GF-D8 (cell line): ENCODE results near the gene BLTP2.
A peak's percentile ranks its signal among the peaks of the same experiment; 100 is the strongest.
"Not testable (repeated sequence)": the region's sequence is repeated elsewhere in the genome, so short reads cannot be mapped to it uniquely, and the experiment has no call there.

Experiments used
- DNase-seq: peaks from one replicate; lab custom pipeline; 2025; lab: John Stamatoyannopoulos, UW

Gene BLTP2

DNA sequence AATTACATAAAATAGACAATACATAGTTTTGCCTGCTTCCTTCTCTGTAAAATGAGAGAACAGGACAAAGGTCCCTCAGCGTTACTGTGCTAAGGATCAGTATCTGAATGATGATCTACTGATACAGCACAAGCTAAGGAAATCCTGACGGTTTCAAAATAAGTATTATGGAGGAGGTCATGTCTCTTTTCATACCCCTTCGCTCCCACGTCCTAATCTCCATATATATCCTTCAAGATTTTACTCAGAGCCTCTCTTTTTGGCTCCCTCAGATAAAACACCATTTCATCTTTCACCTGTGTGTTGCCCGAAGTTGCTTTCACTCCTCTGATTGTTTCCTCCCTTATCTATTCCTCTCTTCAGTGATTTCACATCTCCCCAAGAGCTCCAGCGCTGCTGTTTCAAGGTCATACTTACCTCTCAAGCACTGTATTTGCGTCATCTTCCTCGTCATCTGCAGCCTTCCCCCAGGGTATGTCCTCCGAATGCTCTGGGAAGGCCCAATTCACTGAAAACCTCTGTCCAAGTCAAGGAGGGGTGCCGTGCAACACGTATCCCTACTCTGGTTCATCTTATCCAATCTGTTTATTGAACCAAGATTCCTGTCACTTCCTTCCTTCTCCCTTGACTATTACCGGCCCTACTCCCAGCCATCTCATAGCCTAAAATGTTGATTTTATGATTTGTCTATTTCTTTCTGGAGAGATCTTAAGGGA, 1.2 kb upstream of the BLTP2 start:
- DNase-seq, result no peak

DNA sequence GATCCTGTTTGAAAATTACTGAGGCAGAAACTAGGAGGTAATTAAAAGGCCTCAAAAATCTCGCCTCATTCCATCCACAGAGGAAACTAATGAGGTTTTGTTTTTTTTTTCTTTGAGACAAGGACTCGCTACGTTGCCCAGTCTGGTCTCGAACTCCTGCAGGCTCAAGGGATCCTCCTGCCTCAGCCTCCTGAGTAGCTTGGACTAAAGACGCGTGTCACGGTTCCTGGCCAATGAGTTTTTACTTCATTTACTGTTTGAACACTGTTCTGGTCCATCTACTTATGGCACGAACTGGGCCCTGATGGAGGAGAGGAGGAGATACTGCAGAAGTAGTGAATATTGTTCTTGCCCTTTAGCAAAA, 600 bp upstream of the BLTP2 start:
- DNase-seq, result no peak

DNA sequence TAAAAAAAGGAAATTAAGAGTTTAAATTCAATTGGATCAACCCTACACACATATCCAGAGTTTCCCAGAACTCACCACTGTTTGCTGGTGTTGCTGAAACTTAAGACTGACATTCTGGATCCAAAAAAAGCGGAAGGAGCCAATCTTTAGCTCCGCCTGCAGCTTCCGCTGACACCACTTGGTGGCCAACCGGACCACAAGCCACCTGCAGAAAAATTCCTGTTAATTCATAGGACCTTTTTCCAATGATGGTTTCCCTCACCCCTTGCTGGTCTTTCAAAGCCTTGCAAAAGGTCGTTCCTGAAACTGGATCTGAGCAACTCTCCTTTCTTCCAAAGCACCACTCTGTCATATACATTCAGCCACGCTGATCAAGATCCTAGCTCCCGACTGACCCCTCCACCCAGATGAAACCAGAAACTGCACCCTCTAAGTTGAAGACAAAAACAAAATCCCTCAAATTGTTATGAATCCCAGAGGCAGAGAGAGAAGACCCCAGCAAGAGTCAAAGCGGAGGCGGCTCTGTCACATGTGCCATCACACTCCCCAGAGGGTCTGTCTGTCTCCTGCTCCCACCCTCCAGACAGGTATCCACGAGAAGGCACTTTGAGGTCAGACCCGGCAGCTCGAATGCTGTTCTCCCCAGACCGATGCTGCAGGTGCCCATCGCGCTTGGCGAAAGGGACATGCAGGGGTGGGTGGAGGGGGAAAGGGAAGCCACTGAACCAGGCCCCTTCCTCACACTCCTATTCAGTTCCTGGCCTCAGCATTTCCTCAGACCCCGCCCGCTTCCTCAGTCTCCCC, 773 bp downstream of the BLTP2 start:
- peak; percentile 10 for DNase-seq

DNA sequence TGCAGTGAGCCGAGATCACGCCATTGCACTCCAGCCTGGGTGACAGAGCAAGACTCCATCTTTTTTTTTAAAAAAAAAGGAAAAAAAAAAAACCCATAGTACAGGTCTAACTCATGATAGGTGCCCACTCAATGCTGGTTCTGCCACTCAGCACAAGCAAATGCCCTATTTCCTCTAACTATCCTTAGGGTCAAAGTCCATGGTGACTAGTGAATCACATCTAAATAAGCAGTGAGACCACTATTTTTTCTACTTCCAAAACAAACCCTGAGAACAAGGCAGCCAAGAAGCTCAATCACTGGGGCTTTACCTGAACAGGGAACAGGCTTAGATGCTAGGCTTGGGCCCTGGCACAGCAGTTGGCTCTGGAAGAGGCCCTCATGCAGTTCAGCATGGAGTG, 3.4 kb downstream of the BLTP2 start:
- no peak for DNase-seq

DNA sequence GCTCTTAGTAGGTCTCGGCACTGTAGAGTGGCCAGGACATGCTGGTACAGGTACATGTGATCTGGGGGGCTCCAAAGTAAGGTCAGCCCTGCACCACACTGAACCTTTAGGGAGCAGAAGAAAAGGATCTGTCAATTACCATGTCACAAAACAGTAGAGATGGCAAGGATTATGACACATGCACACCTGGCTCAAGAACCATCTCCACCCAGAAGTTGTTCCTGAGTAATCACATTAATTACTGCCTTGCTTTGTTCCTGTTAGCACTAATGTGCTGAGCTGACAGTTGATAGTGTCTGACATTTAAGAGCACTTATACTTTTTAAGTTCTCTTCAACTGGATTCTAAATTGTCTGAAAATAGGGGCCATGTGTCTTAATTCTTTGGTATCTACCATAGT, 9.5 kb downstream of the BLTP2 start:
- DNase-seq, result no peak

DNA sequence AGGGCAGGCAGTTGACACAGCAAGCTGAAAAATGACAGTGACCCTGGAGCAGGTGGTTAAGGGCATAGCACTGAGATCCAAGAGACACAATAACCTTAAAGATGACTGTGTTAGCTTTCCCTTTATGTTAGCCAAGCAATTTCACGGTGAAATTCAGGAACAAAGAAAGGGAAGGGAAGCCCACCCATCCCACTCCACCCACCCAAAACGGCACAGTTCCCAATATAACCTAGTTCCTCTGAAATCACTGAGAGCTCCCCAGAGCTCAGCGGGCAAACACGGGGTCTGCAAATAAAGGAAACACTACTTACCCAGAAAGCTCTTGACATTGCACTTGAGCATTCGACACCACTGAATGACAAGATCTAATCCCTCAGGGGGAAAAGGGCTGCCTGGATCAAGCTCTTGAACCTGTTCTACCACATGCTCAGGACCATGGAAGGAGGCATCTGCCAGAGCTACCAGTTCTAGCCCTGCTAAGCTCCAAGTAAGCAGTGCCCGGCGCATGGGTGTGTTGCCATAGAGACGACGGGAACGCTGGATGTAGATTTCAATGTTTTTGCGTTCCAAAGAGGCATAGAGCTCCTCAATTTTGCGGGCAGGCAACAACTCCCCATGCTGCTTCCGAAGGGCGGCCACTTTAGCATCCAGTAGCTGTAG, 10.6 kb downstream of the BLTP2 start:
- DNase-seq, result no peak

DNA sequence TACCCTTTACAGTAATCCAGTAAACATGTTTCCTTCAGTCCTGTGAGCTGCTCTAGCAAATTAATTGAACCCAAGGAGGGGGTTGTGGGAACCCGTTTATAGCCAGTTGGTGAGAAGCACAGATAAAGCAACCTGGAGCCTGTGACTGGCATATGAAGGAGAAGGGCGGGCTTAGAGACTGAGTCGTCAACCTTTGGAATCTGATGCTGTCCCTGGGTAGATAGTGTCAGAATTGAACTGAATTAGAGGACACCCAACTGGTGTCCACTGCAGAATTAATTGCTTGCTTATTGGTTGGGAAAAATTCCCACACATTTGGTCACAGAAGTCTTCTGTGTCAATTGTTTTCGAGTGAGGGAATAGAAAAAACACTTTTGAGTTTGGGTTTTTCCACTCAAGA, 18.1 kb downstream of the BLTP2 start:
- DNase-seq, result no peak

DNA sequence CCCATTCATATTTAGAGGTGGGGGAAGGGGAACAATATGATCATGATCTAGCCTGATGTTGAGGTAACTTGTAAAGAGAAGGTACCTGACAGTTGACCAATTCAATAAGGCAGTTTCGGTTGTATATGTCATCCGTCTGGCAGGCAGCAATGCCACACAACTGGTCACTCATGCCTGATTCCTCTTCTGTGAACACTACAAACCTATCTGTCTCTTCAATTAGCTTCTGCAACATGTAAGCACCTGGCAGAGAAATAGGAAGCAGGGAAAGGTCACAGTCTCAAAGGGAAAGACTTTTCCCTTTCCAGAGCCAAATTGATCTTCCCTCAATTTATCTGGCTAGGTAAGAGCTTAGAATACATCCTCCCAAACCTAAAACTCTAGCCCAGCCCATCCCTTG, 20.8 kb downstream of the BLTP2 start:
- DNase-seq, result no peak

DNA sequence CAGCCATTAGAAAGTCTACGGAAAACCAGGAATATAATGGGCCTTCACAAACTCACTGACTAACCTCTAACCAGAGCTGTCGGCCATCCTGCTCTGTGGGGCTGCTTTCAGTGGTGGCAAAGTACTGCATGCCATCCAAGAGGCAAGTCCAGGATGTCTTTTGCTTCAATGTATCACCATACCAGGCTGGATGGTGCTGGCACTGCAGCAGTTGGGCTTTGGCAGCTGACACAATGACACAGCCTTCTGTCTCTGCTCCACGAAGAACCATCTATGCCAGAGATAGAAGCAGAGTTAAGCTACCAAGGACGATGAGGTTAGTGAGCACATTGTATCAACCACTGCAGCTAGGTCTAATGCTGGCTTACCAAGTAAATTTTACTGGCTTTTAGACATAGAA, 21.3 kb downstream of the BLTP2 start:
- DNase-seq, result no peak

DNA sequence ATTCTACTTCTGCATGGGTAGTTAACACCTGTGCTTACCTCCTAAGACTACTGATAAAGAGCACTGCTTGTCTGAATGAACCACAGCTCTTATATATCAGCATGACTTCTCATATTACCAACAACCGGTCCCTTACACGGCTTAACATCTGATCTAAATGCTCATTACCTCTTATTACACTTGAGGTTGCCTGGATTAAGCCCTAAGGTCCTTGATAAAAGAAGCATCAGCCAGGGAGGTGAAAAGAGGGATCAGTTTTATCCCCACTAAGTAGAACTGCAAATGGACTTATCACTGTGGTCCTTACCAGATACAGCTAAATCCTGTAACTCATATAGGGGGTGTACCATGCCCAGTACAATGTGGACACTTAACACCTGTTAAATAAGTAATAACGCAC, 22.8 kb downstream of the BLTP2 start:
- no peak for DNase-seq

DNA sequence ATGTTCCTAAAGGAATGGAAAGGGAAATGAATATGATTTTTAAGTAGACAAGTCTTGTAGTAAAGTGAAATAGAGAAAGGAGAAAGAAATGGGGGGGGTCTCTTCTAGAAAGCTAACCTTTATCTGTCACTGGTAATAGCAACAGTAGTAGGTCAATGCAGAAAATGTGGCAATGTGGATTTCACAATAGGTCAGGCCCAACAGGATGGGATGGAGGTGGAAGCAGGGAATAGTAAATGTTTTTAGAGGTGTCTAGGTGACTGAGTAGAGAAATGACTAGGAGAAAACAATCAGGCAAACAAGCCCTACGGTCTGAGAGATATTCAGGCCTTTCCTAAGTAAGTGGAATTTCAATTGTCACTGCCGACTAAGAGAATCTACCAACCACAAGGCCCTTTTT, 24.9 kb downstream of the BLTP2 start:
- DNase-seq, result no peak

DNA sequence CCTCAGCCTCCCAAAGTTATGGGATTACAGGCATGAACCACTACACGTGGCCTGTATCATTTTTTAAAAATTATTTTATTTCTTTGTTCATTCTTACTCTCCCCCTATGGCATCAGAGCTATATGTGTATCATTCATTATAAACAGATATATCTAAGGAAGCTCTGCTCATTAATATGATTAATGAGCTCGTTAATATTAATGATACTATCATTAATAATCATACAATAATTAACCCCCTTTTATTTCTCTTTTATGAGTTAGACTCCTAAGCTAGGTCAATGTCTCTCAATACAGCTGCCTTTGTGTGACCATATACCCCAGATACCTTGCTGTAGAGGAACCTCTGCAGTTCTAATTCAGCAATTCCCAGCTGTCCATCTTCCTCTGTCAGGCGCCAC, 26.5 kb downstream of the BLTP2 start:
- DNase-seq, result no peak

DNA sequence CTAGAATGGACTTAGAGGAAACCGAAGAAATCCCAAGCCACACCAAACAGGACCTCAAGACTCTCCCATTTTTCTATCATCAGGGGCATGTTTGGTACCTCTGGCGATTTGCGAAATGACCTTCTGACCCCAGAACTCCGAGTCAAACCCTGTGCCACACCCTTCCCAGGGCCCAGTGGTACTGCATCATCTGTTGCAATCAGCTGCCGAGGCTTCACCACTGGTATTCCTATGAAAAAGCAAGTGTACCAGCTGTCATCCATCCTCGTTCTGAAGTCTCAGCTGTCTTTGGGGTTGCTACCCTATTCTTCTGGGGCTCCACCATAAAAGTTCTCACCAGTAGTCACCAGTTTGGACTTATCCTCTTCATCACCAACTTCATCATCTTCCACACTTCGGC, 28.7 kb downstream of the BLTP2 start:
- DNase-seq, result no peak

DNA sequence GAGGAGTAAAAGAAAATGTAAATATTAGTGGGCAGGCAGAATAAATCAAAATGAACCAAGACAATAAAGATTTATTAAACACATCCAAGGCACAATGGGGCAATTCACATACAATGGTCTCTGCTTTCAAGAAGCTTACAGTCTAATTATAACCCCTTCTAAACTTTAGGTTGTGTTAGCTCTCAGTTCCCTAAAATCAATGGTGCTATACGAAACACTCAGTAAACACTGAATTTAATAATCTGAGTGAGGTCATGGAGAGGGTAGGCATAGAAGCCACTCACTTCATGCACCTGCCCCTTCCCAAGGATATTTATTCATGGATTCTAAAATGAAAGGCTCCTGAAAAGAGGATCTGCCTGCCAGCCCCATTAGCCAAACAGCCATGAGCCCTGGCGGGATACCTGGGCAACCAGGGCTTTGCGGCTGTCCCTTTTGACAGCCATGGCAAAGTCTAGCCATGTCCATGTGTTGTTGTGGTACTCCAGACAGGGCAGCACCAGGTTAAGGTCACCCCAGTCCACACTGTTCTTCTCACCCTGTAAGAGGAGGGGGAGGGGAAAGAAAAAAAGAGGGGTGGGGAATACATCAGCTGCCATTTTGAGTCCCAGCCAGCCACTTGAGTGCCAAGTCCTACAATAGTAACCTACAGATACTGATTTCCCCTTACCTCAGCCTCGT, 29.6 kb downstream of the BLTP2 start:
- DNase-seq, result no peak

DNA sequence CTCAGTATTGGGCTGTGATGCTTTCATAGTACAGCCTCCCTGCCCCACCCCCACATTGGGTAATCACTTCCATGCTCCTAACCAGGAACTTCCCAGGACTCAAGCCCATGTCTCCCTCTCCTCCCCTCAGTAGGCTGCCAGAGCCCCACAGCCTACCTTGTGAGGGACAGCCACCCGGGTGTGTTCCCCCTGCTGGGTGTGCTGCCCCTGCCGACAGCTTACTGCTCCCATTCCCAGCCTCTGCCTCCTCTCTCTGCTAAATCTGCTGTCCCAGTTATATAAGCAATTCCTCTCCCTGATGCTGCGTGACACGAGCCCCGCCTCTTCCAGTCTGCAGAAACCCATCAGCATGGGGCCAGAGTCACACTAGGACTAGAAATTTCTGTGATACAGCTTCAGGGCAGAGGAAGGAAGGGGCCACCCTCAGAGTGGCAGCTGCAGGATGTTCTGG, 31.0 kb downstream of the BLTP2 start, which contains the start of gene RSKR:
TSS of gene RSKR (minus strand) at position 255 of the 451 bp plus-strand sequence. CDS start at position 231, 24 bp downstream.
- DNase-seq, result no peak

DNA sequence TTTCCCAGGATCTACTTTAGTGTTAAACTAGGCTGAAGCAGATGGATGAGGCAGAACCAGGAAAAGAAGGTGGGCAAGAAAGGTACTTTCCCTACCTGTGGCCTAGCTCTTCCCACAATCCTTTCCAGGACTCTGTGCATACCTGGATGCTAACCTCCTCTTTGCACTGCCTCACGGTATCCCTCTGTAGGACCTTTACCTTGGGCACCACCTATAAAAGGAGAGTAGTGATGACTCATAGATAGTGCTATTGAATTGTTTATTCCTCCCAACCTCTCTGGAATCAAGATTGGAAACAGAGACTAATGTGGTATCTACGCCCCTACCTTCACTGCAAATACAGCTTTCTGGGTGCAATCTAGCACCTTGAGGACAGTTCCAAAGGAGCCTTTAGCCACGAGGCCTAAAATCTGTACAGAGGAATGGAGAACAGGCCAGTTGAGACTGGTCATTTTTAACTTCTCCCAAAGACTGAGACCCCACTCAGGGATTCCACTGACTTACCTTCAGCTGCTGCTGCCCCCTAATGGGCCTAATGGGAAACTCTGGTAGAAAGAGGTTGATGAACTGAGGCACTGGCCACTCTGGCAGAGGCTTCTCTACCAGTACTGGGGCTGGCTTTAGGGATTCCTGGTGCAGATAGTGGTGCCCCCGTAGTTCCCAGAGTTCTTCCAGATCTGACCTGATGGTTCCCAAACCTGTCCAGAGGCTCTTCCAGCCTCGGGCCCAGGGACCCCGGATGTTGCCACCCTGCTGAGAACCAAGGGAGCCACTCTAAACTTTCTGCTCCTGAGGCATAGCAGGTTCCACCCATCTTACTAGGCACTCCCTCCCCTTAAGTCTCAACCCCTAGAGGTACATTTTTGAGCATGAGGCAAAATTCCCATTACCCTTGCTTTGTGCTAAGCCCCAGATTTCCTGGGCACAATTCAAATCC, 31.8 kb downstream of the BLTP2 start:
- no peak for DNase-seq

DNA sequence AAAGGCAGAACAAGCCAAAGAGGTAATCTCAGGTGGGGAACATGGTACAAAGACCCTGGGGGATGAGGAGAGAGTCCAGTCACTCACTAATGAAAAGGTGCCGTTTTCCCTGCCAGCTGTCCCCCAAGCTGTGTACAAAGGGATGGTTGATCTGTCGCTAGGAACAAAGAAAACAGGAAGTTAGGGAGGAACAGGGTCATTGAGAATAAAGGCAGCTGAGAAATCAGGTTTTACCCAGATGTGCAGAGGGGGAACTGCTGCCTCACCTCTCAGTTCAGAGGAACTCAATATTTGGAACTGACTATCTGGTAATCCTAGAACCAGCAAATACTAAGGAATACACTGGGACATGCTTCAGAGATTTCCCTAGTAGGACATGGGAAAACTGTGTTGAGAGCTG, 32.4 kb downstream of the BLTP2 start:
- DNase-seq, result no peak

DNA sequence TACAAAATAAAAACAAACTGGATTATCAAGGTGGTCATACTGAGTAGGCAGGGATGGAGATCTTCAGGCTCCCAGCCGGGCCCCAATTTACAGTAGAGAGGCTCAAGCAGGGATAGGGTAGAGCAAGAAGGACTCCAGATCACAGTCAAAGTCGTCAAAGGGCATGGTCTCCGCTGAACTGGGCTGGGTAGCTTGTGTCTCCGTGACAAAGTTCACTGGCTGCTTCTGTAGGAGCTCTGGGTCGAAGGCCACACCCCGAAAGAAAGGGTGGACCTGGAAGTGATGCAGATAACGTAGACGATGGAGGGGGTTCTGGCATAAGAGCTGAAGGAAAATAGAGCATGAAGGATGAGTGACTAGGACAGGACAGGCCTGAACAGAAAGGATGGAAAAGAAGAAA, 34.6 kb downstream of the BLTP2 start:
- DNase-seq, result no peak

DNA sequence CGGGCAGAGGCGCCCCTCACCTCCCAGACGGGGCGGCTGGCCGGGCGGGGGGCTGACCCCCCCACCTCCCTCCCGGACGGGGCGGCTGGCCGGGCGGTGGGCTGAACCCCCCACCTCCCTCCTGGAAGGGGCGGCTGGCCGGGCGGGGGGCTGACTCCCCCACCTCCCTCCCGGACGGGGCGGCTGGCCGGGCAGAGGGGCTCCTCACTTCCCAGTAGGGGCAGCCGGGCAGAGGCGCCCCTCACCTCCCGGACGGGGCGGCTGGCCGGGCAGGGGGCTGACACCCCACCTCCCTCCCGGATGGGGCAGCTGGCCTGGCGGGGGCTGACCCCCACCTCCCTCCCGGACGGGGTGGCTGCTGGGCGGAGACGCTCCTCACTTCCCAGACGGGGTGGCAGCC, 40.9 kb downstream of the BLTP2 start:
- DNase-seq, result not testable (repeated sequence)

DNA sequence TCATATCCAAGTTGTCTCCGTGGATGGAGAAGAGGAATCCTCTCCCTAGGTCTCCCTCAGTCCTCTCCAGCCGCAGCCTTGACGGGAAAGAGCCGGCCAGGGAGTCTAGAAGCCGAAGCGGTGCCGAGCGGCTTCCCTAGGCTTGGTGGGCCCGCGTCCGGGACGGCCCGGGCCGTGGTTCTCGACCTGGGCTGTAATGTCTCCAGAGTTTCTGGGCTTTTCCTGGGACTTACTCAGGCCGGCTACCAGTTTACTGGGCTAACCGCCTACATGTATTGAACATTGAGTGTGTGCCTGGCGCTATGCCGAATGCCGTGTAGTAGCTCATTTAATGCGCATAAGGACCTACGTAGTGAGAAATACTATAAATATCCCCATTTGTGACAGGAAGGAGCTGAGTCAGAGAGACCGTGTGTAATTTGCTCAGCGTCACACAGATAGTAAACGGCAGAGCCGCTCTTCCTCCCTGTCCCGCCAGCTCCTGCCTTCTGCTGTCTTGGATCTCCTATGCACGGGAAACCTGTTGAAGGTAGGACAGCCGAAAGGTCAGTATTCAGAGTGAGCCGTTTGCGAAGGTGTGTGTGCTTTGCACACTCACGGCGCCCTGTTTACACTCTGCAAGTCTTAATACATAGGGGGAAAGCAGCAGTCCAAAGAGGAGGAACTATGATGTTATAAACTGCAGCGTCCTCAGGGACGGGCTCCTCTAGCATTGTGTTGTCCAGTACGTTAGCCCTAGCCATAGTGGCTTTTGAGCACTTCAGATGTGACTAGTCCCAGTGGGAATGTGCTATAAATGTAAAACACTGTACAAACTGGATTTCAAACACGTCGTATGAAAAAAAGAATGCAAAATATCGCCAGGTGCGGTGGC, 45.4 kb downstream of the BLTP2 start:
- peak; percentile 3 for DNase-seq
